Psoas muscle (tissue), 8 donors: ENCODE results near the gene NTRK3. TPM values are rescaled to one million over a fixed set of nuclear protein-coding genes. Genes with fewer than 3 reads are reported as not detected.

Source experiments
- ATAC-seq, 4 donors: fragments of 200-7000 bp; cut with Tn5 transposase; one replicate each; pipeline ENCODE4 v1.9.1; 2020; ENCODE audit warnings: moderate library complexity in 3 of 4, mild to moderate bottlenecking in 2 of 4
- DNase-seq, 2 donors: peaks; one replicate each; pipeline ENCODE4 v3.0.0-alpha.2; 2020
- H3K27ac ChIP-seq: fragments of 200-600 bp; one replicate; pipeline ENCODE4 v1.8.0; 2022
- H3K27me3 ChIP-seq, 3 donors: fragments of 200-600 bp in 1 of 3; one replicate each; pipeline versions ENCODE4 v1.6.1 to v1.8.0; 2013 to 2022; ENCODE audit warnings: low read length in 2 of 3, mild to moderate bottlenecking in 2 of 3, moderate library complexity in 1 of 3; ENCODE audit not compliant: insufficient read depth in 3 of 3
- H3K36me3 ChIP-seq, 2 donors: fragments of 200-600 bp in 1 of 2; one replicate each; pipeline versions ENCODE4 v1.6.1 to v1.8.0; 2013 to 2022; ENCODE audit warnings: low read depth in 1 of 2, mild to moderate bottlenecking in 1 of 2, moderate library complexity in 1 of 2; ENCODE audit not compliant: insufficient read depth in 1 of 2
- H3K4me1 ChIP-seq: fragments of 200-600 bp; one replicate; pipeline ENCODE4 v1.8.0; 2022
- H3K4me3 ChIP-seq: fragments of 200-600 bp; one replicate; pipeline ENCODE4 v1.8.0; 2022; ENCODE audit warnings: mild to moderate bottlenecking
- H3K9me3 ChIP-seq: fragments of 200-600 bp; one replicate; pipeline ENCODE4 v1.8.0; 2022
- CTCF ChIP-seq: fragments of 200-600 bp; IDR thresholded peaks from one replicate; pipeline ENCODE4 v1.8.0; 2022; ENCODE audit warnings: antibody characterized with exemption
- WGBS, 3 donors: extraction: QIAGEN DNeasy Blood & Tissue Kit; methylation state at CpG; one replicate each; pipeline versions ENCODE4 v1.1.6 to v1.1.7; 2013; 5-methylcytosine and 5-hydroxymethylcytosine counted together
- intact Hi-C, 2 donors: fragments of 100-400 bp; cut with DNase I; formaldehyde crosslinking; loops; one replicate each; pipeline versions ENCODE4 v1.11.0 to v1.14.2; 2022
- polyA plus RNA-seq, 3 donors: library from polyadenylated mRNA; stranded (reverse); fragments of 200-250 nt; gene quantifications; one replicate each; pipeline ENCODE4 v1.2.3, GENCODE V29; 2013
- total RNA-seq, 4 donors: library from RNA; stranded (reverse); fragmentation: NEBNext Ultra II Directional in 2 of 4; extraction: Animal tissue kit (Norgen Biotek cat#: 25700) in 2 of 4; gene quantifications; one replicate each; pipeline versions ENCODE4 v1.2.1 to v1.2.4, GENCODE V29; 2021 to 2023
- donor health status: healthy with polysubstance abuse.
- donor health status: DM: no; HTN: no; CAD: no; lungs with moderate emphysema.
- donor health status: Bipolar disorder and iron deficiency.
- donor health status: healthy.
- donor health status: DM: yes; HTN: yes; CAD: no.
- donor health status: DM: no; HTN: no; CAD: no.
- donor health status: DM: no; HTN: no; CAD: no.
- donor health status: DM: yes; HTN: yes; CAD: no.

NTRK3 gene
- total and polyA plus RNA-seq, 7 donors = 0.17 to 1.7 (median 0.57) TPM

DNA sequence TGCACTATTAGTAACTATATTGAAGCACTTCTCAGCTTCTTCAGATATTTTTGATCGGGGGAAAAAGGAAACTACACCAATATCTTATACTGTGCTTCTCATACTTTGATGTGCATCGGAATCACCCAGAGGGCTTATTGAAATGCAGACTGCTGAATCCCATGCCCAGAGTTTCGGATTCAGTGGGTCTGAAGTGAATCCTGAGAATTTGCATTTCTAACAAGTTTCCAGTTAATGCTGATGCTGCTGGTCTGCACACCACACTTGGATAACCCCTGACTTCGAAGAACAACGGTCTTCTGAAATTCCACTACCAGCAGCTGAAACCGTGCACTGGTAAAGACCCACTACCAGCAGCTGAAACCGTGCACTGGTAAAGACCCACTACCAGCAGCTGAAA, 243.9 kb downstream of the NTRK3 start:
- Histone ChIP-seq H3K4me3 (no peak overlapping the region), H3K27ac (no peak overlapping the region), H3K4me1 (no peaks in the 10 kb centered on the region), H3K27me3 (no peaks in the 10 kb centered on the region), H3K9me3 (no peaks in the 10 kb centered on the region), H3K36me3 (no peaks in the 10 kb centered on the region)
- ATAC-seq (no peak), DNase-seq (no peak)
- 82 to 85% (median 83%) methylated on average over 7 of the region's 7 CpGs for WGBS, 3 donors
- TF ChIP-seq CTCF = no peak
- intact Hi-C loops = no loop called here

- no peaks in the 10 kb centered on the region for H3K36me3 ChIP-seq
- H3K9me3 ChIP-seq = no peaks in the 10 kb centered on the region
- H3K27me3 ChIP-seq = no peaks in the 10 kb centered on the region
- DNase-seq (no peak), ATAC-seq (no peak)
- WGBS, 3 donors = 55 to 68% (median 62%) methylated on average over 4 of the region's 4 CpGs
- TF ChIP-seq CTCF = no peak
- H3K4me1 ChIP-seq = no peaks in the 10 kb centered on the region
- no peak overlapping the region for H3K27ac ChIP-seq
- intact Hi-C loops = no loop called here
- H3K4me3 ChIP-seq = no peak overlapping the region
These were observed 244.3 kb downstream of the NTRK3 start for GRCh38 chr15:88012233-88012632.

- Histone ChIP-seq H3K9me3 (no peaks in the 10 kb centered on the region), H3K36me3 (no peaks in the 10 kb centered on the region), H3K27ac (no peak overlapping the region), H3K4me1 (no peaks in the 10 kb centered on the region), H3K4me3 (no peak overlapping the region), H3K27me3 (no peaks in the 10 kb centered on the region)
- 96 to 97% (median 96%) methylated on average over 4 of the region's 4 CpGs for WGBS, 3 donors
- TF ChIP-seq CTCF = no peak
- ATAC-seq (no peak), DNase-seq (no peak)
- intact Hi-C loops = no loop called here
These were observed 245.0 kb downstream of the NTRK3 start for GRCh38 chr15:88011533-88011932.

DNA sequence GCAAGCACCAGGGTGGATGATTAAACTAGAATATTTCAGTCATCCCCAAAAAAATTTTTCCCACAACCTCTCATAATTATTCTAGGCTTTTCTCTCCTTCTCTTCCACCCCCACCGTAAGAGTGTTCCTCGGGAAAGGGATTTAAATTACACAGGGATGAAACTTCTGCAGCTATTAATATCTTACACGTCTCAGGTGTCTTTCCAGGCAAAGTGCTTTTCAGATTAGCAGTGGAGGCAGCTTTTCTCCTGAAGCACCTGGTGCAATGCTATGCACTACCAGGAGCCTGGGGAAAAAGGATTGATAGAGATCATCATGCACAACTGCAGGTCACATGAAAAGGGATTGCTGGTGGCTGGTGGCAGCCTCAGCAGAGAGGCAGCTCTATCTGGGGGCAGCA, 250.4 kb downstream of the NTRK3 start:
- Histone ChIP-seq H3K4me1 (peaks cover 9% of the 10 kb centered on the region), H3K36me3 (no peaks in the 10 kb centered on the region), H3K27ac (no peak overlapping the region), H3K4me3 (no peak overlapping the region), H3K27me3 (no peaks in the 10 kb centered on the region), H3K9me3 (no peaks in the 10 kb centered on the region)
- 17 to 25% (median 20%) methylated on average over 3 of the region's 3 CpGs for WGBS, 3 donors
- no peak for TF ChIP-seq CTCF
- intact Hi-C loops = loop anchor here in 1 of 2 donors (10.0 kb wide), 1 partner anchor 79 kb away; no protein-coding TSS in a partner anchor
- ATAC-seq (peak; percentile 42 to 69 (median 52)), DNase-seq (no peak)

GRCh38 chr15:88004399-88004798, 252.1 kb downstream of the NTRK3 start:
- no peak overlapping the region for H3K27ac ChIP-seq
- H3K4me3 ChIP-seq = no peak overlapping the region
- no peaks in the 10 kb centered on the region for H3K9me3 ChIP-seq
- no peak for TF ChIP-seq CTCF
- H3K27me3 ChIP-seq = no peaks in the 10 kb centered on the region
- 19 to 59% (median 29%) methylated on average over 1 of the region's 1 CpG for WGBS, 3 donors
- ATAC-seq = no peak
- DNase-seq = no peak
- intact Hi-C loops = loop anchor here in 1 of 2 donors (10.0 kb wide), 1 partner anchor 80 kb away; no protein-coding TSS in a partner anchor
- no peaks in the 10 kb centered on the region for H3K36me3 ChIP-seq
- H3K4me1 ChIP-seq = peaks cover 9% of the 10 kb centered on the region
